ENCODE results near the gene SLC30A4. TPM values are rescaled to one million over a fixed set of nuclear protein-coding genes. Genes with fewer than 3 reads are reported as not detected.

Gene SLC30A4
- total and polyA plus RNA-seq, 2 of the 4 experiments (the other 2 are of a cell fraction): 2.1 to 5.6 TPM

DNA sequence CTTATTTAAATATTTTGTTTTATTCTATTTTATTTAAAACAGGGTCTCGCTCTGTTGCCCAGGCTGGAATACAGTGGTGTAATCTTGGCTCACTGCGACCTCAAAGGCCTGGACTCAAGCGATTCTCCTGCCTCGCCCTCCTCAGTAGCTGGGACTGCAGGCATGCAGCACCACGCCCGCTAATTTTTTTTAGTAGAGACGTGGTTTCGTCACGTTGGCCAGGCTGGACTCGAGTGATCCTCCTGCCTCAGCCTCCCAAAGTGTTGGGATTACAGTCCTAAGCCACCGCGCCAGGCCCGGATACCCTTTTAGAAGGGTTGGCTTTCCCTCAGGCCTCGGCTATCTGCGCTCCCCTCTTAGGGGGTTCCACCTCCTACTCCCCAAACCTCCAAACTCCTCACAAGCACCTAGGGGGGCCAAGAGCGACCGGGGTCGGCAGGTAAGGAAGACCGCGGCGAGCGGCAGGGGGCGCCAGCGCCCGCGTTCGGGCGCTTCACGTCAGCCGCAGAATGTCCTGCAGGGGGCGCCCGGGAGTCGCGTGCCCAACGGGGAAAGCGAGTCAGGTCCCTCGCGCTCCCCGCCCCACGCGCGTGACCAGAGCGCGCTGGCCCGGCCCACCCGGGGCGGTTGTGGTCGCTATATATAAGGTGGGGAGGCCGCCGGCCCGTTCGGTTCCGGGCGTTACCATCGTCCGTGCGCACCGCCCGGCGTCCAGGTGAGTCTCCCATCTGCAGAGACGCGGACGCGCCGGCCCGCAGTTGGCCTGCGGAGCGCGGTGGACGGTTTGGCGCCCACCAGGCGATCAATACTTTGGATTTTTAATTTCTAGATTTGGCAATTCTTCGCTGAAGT is 92.4 kb downstream of the SLC30A4 start:
- Histone ChIP-seq H3K23ac (ENCODE audit: low read depth, low read length) (no peak overlapping the region), H3K56ac (ENCODE audit: extremely low read depth, insufficient read depth, low read length) (no peak overlapping the region), H2BK15ac (ENCODE audit: low read depth, low read length) (no peak overlapping the region), H3K4me1 (ENCODE audit: control insufficient read depth, insufficient read depth, low read length) (no peaks in the 10 kb centered on the region), H3K9me1 (ENCODE audit: insufficient read depth, low read length) (no peaks in the 10 kb centered on the region), H2AK5ac (ENCODE audit: low read depth, low read length) (no peak overlapping the region), H3K4me3 (ENCODE audit: insufficient read depth, low read depth, low read length) (peak overlapping the region; percentile 60), H3K79me1 (ENCODE audit: low read depth in 1 of 2, low read length in 2 of 2) (no peaks in the 10 kb centered on the region), H3K18ac (ENCODE audit: low read depth, low read length) (no peak overlapping the region), H2AK9ac (replicated peaks; ENCODE audit: low read depth, low read length, poor library complexity) (peak overlapping the region; percentile 84), H4K20me1 (ENCODE audit: insufficient read depth, low read length) (no peaks in the 10 kb centered on the region), H3K4ac (ENCODE audit: low read depth, low read length) (no peak overlapping the region), H3K14ac (replicated peaks; ENCODE audit: low read depth, low read length) (no peak overlapping the region), H4K5ac (ENCODE audit: low read depth, low read length) (no peak overlapping the region), H3K9me3 (ENCODE audit: control insufficient read depth, insufficient read depth, low read length) (no peaks in the 10 kb centered on the region), H4K91ac (ENCODE audit: insufficient read depth, low read depth, low read length) (no peak overlapping the region; the same call in 1 of the 2 replicates), H2AFZ (replicated peaks; ENCODE audit: low read length, poor library complexity) (peak overlapping the region; percentile 88), H3K4me2 (ENCODE audit: low read depth, low read length) (peak overlapping the region; percentile 73), H4K8ac (ENCODE audit: low read depth in 2 of 2, low read length in 2 of 2) (no peak overlapping the region), H3K36me3 (ENCODE audit: control insufficient read depth, insufficient read depth, low read length) (no peaks in the 10 kb centered on the region), H2BK5ac (ENCODE audit: low read depth, low read length, poor library complexity, severe bottlenecking) (no peak overlapping the region), H2BK20ac (ENCODE audit: low read depth, low read length) (no peak overlapping the region), H3K27me3 (ENCODE audit: control insufficient read depth, insufficient read depth, low read length) (peaks cover 2% of the 10 kb centered on the region; the same call in 1 of the 2 replicates), H3K9ac (ENCODE audit: low read depth, low read length) (no peak overlapping the region), H3K27ac (ENCODE audit: insufficient read depth, low read length) (no peak overlapping the region), H2BK120ac (ENCODE audit: low read depth, low read length) (no peak overlapping the region)
- CTCF ChIA-PET: interaction anchor here (0.7 to 3.3 kb wide), 15 partner anchors 8 to 267 kb away, joined by 3 to 48 read pairs (median 4); no protein-coding TSS in a partner anchor
- TF ChIP-seq POLR2A (IDR thresholded peaks at IDR 0.05; ENCODE audit: low read depth, low read length) (0 out of 2 replicates have a peak, but pooled peaks have one; percentile 24), CHD1 (IDR thresholded peaks at IDR 0.05; ENCODE audit: low read depth, low read length) (no peak), CEBPB (IDR thresholded peaks at IDR 0.05; ENCODE audit: low read depth, low read length) (no peak), MAZ (IDR thresholded peaks at IDR 0.05; ENCODE audit: borderline replicate concordance, low read depth, low read length) (peak; percentile 38; the same call in 1 of the 2 replicates), BHLHE40 (IDR thresholded peaks at IDR 0.05; ENCODE audit: low read depth, low read length) (peak; percentile 54; the same call in 1 of the 2 replicates), SMC3 (IDR thresholded peaks at IDR 0.05; ENCODE audit: low read depth, low read length) (peak; percentile 99), NFE2L2 (IDR thresholded peaks at IDR 0.05; ENCODE audit: low read depth, low read length) (no peak), RAD21 (IDR thresholded peaks at IDR 0.05; ENCODE audit: low read length) (peak; percentile 95), MXI1 (IDR thresholded peaks at IDR 0.05; ENCODE audit: borderline replicate concordance, low read depth, low read length) (no peak)
- TF ChIP-seq, protein P1, sequence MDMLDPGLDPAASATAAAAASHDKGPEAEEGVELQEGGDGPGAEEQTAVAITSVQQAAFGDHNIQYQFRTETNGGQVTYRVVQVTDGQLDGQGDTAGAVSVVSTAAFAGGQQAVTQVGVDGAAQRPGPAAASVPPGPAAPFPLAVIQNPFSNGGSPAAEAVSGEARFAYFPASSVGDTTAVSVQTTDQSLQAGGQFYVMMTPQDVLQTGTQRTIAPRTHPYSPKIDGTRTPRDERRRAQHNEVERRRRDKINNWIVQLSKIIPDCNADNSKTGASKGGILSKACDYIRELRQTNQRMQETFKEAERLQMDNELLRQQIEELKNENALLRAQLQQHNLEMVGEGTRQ (IDR thresholded peaks at IDR 0.05; ENCODE audit: low read depth, low read length): peak; percentile 17; the same call in 1 of the 2 replicates
- TF ChIP-seq, protein P2, sequence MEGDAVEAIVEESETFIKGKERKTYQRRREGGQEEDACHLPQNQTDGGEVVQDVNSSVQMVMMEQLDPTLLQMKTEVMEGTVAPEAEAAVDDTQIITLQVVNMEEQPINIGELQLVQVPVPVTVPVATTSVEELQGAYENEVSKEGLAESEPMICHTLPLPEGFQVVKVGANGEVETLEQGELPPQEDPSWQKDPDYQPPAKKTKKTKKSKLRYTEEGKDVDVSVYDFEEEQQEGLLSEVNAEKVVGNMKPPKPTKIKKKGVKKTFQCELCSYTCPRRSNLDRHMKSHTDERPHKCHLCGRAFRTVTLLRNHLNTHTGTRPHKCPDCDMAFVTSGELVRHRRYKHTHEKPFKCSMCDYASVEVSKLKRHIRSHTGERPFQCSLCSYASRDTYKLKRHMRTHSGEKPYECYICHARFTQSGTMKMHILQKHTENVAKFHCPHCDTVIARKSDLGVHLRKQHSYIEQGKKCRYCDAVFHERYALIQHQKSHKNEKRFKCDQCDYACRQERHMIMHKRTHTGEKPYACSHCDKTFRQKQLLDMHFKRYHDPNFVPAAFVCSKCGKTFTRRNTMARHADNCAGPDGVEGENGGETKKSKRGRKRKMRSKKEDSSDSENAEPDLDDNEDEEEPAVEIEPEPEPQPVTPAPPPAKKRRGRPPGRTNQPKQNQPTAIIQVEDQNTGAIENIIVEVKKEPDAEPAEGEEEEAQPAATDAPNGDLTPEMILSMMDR (conservative IDR thresholded peaks at IDR 0.05; ENCODE audit: low read depth, low read length): peak; percentile 100; the same call in 1 of the 2 replicates
- peak; percentile 46 for DNase-seq
- WGBS, 2 experiments (ENCODE audit: extremely low coverage in 2 of 2, insufficient read length in 1 of 2): 27% methylated on average over 26 of the region's 73 CpGs; no CpG with 5 or more reads in 1 of the 2 experiments
- no TSS peak for BruUV-seq (replicated peaks)
- ATAC-seq (ENCODE audit: low read depth): peak; percentile 95
- POLR2A ChIA-PET (ENCODE audit: unreplicated experiment): no interaction called here
- in situ Hi-C loops (cut with MboI; ENCODE audit: low sequenced_read_pairs): no loop called here
- intact Hi-C loops (cut with micrococcal nuclease): loop anchor here (1.0 kb wide), 1 partner anchor 27 kb away; no protein-coding TSS in a partner anchor
- dilution Hi-C loops (cut with HindIII; ENCODE audit: low sequenced_read_pairs, unreplicated experiment): no loop called here
